K562 (cell line): ENCODE data around the gene AQP6. TPM values are rescaled to one million over a fixed set of nuclear protein-coding genes. Genes with fewer than 3 reads are reported as not detected.
A peak's percentile ranks its signal among the peaks of the same experiment; 100 is the strongest.

Experiments
- REST ChIP-seq, 2 experiments: fragments of 450-650 bp; formaldehyde crosslinking in 1 of 2; IDR thresholded peaks; 2 replicates each; pipeline versions ENCODE4 v1.4.0 to v1.6.1; 2014 to 2020; ENCODE audit warnings: mild to moderate bottlenecking in 2 of 2, borderline replicate concordance in 1 of 2, low read depth in 1 of 2
- STAG1 ChIP-seq: sonication (generic); formaldehyde crosslinking; IDR thresholded peaks from 2 replicates; pipeline ENCODE4 v1.5.0; 2020; ENCODE audit warnings: missing genetic modification reagents, borderline replicate concordance
- ZBTB11 ChIP-seq, 3 experiments: fragments of 200-800 bp in 1 of 3; fragments of 250-450 bp in 1 of 3; fragments of 450-650 bp in 1 of 3; sonication (Bioruptor Pico) in 1 of 3; sonication (Bioruptor generic) in 1 of 3; formaldehyde crosslinking in 1 of 3; IDR thresholded peaks; 2 replicates each; pipeline versions ENCODE4 v1.6.1 to v1.8.0; 2016 to 2022; ENCODE audit warnings: mild to moderate bottlenecking in 2 of 3, missing genetic modification characterization in 2 of 3, missing compliant biosample characterization in 1 of 3, moderate library complexity in 1 of 3
- polyA plus RNA-seq, 8 experiments: library from polyadenylated mRNA; depleted of rRNA in 4 of 8; stranded (reverse) in 5 of 8; unstranded in 3 of 8; fragments of >200 nt; fragmentation: Nextera tagmentation in 2 of 8; fragmentation: Illumina TruSeq in 1 of 8; extraction: Ambion mirVana in 2 of 8; extraction: Trizol in 1 of 8; gene quantifications; 2 replicates each; pipeline versions ENCODE4 v1.2.1 to v1.2.3, GENCODE V29; 2011 to 2014; ENCODE audit warnings: inconsistent platforms in 1 of 8, missing spikeins in 1 of 8
- total RNA-seq, 7 experiments: library from RNA; depleted of rRNA in 6 of 7; stranded (reverse); fragments of >200 nt in 6 of 7; fragmentation: Illumina TruSeq in 2 of 7; extraction: Trizol in 2 of 7; gene quantifications; 2 replicates each; pipeline versions ENCODE4 v1.2.1 to v1.2.3, GENCODE V29; 2011 to 2021; ENCODE audit warnings: low replicate concordance in 1 of 7

The AQP6 gene
- total and polyA plus RNA-seq, 9 of the 15 experiments (the other 6 are each of a cell fraction or from before 2014, with no cell fraction given): 0.05 to 0.12 TPM; not detected in 7

- TF ChIP-seq REST (IDR thresholded peaks at IDR 0.05; ENCODE audit: borderline replicate concordance) (peak; percentile 57), REST (CRISPR knock-in tag; IDR thresholded peaks at IDR 0.05; ENCODE audit: low read depth) (no peak), ZBTB11 (CRISPR knock-in tag; IDR thresholded peaks at IDR 0.05) (peak in 1 of 3 experiments; percentile 28; a peak in 1 of 6 replicates), STAG1 (CRISPR knock-in tag) (peak; percentile 55)
- TF ChIP-seq, all 486 proteins: peak for 16
These were observed 1.5 kb downstream of the AQP6 start (continued) for GRCh38 chr12:49974231-49974675.
